Measurements from ENCODE around the gene SLC25A36.
"Not testable (repeated sequence)": the region's sequence is repeated elsewhere in the genome, so short reads cannot be mapped to it uniquely, and the experiment has no call there.

Gene SLC25A36

GRCh38 chr3:140955645-140956044 lies 14.0 kb downstream of the SLC25A36 start:
- TF ChIP-seq CTCF (IDR thresholded peaks at IDR 0.05; ENCODE audit: low read depth, low read length), result no peak
- H3K9me3 ChIP-seq (ENCODE audit: severe bottlenecking), result no peaks in the 10 kb centered on the region
- peaks cover 33% of the 10 kb centered on the region for H3K36me3 ChIP-seq
- H3K4me3 ChIP-seq (ENCODE audit: low read depth, low read length), result no peak overlapping the region
- no peak overlapping the region for H3K27ac ChIP-seq
- DNase-seq, result no peak
- no peaks in the 10 kb centered on the region for H3K27me3 ChIP-seq (ENCODE audit: insufficient read depth, low read depth, severe bottlenecking)

GRCh38 chr3:140956058-140956835 lies 14.6 kb downstream of the SLC25A36 start:
- Histone ChIP-seq H3K9me3 (ENCODE audit: severe bottlenecking) (no peaks in the 10 kb centered on the region), H3K27me3 (ENCODE audit: insufficient read depth, low read depth, severe bottlenecking) (no peaks in the 10 kb centered on the region), H3K36me3 (peaks cover 37% of the 10 kb centered on the region), H3K27ac (no peak overlapping the region), H3K4me3 (ENCODE audit: low read depth, low read length) (no peak overlapping the region)
- no peak for TF ChIP-seq CTCF (IDR thresholded peaks at IDR 0.05; ENCODE audit: low read depth, low read length)
- DNase-seq, result no peak

- Histone ChIP-seq H3K9me3 (ENCODE audit: severe bottlenecking) (no peaks in the 10 kb centered on the region), H3K27me3 (ENCODE audit: insufficient read depth, low read depth, severe bottlenecking) (no peaks in the 10 kb centered on the region), H3K4me3 (ENCODE audit: low read depth, low read length) (no peak overlapping the region), H3K36me3 (peaks cover 25% of the 10 kb centered on the region), H3K27ac (no peak overlapping the region)
- TF ChIP-seq CTCF (IDR thresholded peaks at IDR 0.05; ENCODE audit: low read depth, low read length), result no peak
- DNase-seq, result no peak
These were observed 31.2 kb downstream of the SLC25A36 start for GRCh38 chr3:140972833-140973232.

- H3K27me3 ChIP-seq (ENCODE audit: insufficient read depth, low read depth, severe bottlenecking), result no peaks in the 10 kb centered on the region
- no peak overlapping the region for H3K4me3 ChIP-seq (ENCODE audit: low read depth, low read length)
- no peak for DNase-seq
- H3K9me3 ChIP-seq (ENCODE audit: severe bottlenecking), result no peaks in the 10 kb centered on the region
- H3K27ac ChIP-seq, result no peak overlapping the region
- peaks cover 25% of the 10 kb centered on the region for H3K36me3 ChIP-seq
- no peak for TF ChIP-seq CTCF (IDR thresholded peaks at IDR 0.05; ENCODE audit: low read depth, low read length)
These were observed 33.3 kb downstream of the SLC25A36 start for GRCh38 chr3:140974900-140975299.

- DNase-seq, result no peak
- TF ChIP-seq CTCF (IDR thresholded peaks at IDR 0.05; ENCODE audit: low read depth, low read length), result no peak
- Histone ChIP-seq H3K27ac (no peak overlapping the region), H3K4me3 (ENCODE audit: low read depth, low read length) (no peak overlapping the region), H3K27me3 (ENCODE audit: insufficient read depth, low read depth, severe bottlenecking) (no peaks in the 10 kb centered on the region), H3K36me3 (peaks cover 7% of the 10 kb centered on the region), H3K9me3 (ENCODE audit: severe bottlenecking) (no peaks in the 10 kb centered on the region)
These were observed 39.0 kb downstream of the SLC25A36 start for GRCh38 chr3:140980663-140981062.

- DNase-seq; H3K36me3 ChIP-seq; H3K9me3 ChIP-seq (ENCODE audit: severe bottlenecking); H3K27ac ChIP-seq; H3K4me3 ChIP-seq (ENCODE audit: low read depth, low read length); H3K27me3 ChIP-seq (ENCODE audit: insufficient read depth, low read depth, severe bottlenecking): not testable (repeated sequence)
These were observed 46.2 kb downstream of the SLC25A36 start for GRCh38 chr3:140987792-140988191.

Measured in WERI-Rb-1 (cell line).